Measurements from ENCODE around the gene ST6GAL2.

GRCh38 chr2:106789185-106789584, 96.8 kb downstream of the ST6GAL2 start:
- TF ChIP-seq REST (IDR thresholded peaks at IDR 0.05) (no peak), ZFP36 (IDR thresholded peaks at IDR 0.05; ENCODE audit: borderline replicate concordance, partially characterized antibody) (no peak), RFX5 (IDR thresholded peaks at IDR 0.05) (no peak), FOSL2 (IDR thresholded peaks at IDR 0.05) (no peak), FOSL2 (CRISPR knock-in tag; IDR thresholded peaks at IDR 0.05) (no peak), RCOR1 (IDR thresholded peaks at IDR 0.05; ENCODE audit: low read depth, low read length) (no peak), CTCF (IDR thresholded peaks at IDR 0.05) (no peak), ZNF302 (CRISPR knock-in tag; IDR thresholded peaks at IDR 0.05) (no peak), EP300 (IDR thresholded peaks at IDR 0.05) (no peak)
